SK-N-SH treated with all-trans-retinoic acid at 6 μM for 48 hours (cell line): Measurements from ENCODE around the gene TRPV4.

Experiments
- ATAC-seq: fragments of 200-7000 bp; cut with Tn5 transposase; 3 replicates; pipeline ENCODE4 v1.9.1; 2020; ENCODE audit warnings: mild to moderate bottlenecking, moderate library complexity
- ARNTL ChIP-seq: fragments of 450-650 bp; formaldehyde crosslinking; IDR thresholded peaks from 2 replicates; pipeline ENCODE4 v1.5.0; 2020; ENCODE audit warnings: low read depth, mild to moderate bottlenecking, moderate library complexity, borderline replicate concordance
- BACH2 ChIP-seq: fragments of 250-450 bp; sonication (Bioruptor Pico); IDR thresholded peaks from 2 replicates; pipeline ENCODE4 v1.9.0; 2021; ENCODE audit warnings: mild to moderate bottlenecking, borderline replicate concordance
- CREB5 ChIP-seq: fragments of 250-450 bp; sonication (Bioruptor Pico); IDR thresholded peaks from 2 replicates; pipeline ENCODE4 v1.5.1; 2020; ENCODE audit warnings: low read depth, mild to moderate bottlenecking, moderate library complexity
- CSDC2 ChIP-seq: fragments of 250-450 bp; sonication (Bioruptor Pico); IDR thresholded peaks from 2 replicates; pipeline ENCODE4 v1.5.0; 2020; ENCODE audit warnings: mild to moderate bottlenecking, moderate library complexity
- ESRRG ChIP-seq: fragments of 250-450 bp; sonication (Bioruptor Pico); IDR thresholded peaks from 2 replicates; pipeline ENCODE4 v1.6.1; 2021; ENCODE audit warnings: mild to moderate bottlenecking
- GLIS3 ChIP-seq: fragments of 250-450 bp; sonication (Bioruptor Pico); IDR thresholded peaks from 2 replicates; pipeline ENCODE4 v1.5.0; 2020; ENCODE audit warnings: mild to moderate bottlenecking, moderate library complexity
- ISL1 ChIP-seq: fragments of 250-450 bp; sonication (Bioruptor Pico); IDR thresholded peaks from 2 replicates; pipeline ENCODE4 v2.1.2; 2022; ENCODE audit warnings: mild to moderate bottlenecking, moderate library complexity
- OSR1 ChIP-seq: fragments of 250-450 bp; sonication (Bioruptor Pico); IDR thresholded peaks from 2 replicates; pipeline ENCODE4 v1.8.0; 2022; ENCODE audit warnings: moderate library complexity, mild to moderate bottlenecking, inconsistent platforms
- PPARA ChIP-seq: fragments of 250-450 bp; sonication (Bioruptor Pico); IDR thresholded peaks from 2 replicates; pipeline ENCODE4 v1.5.0; 2020; ENCODE audit warnings: mild to moderate bottlenecking, borderline replicate concordance
- RARB ChIP-seq: fragments of 250-450 bp; sonication (Bioruptor Pico); IDR thresholded peaks from 2 replicates; pipeline ENCODE4 v1.8.0; 2021; ENCODE audit warnings: mild to moderate bottlenecking, moderate library complexity
- SNAI2 ChIP-seq: fragments of 250-450 bp; sonication (Bioruptor Pico); IDR thresholded peaks from 2 replicates; pipeline ENCODE4 v1.5.0; 2020; ENCODE audit warnings: mild to moderate bottlenecking, moderate library complexity
- TCF4 ChIP-seq: fragments of 250-450 bp; sonication (Bioruptor Pico); IDR thresholded peaks from 2 replicates; pipeline ENCODE4 v1.8.0; 2021; ENCODE audit warnings: mild to moderate bottlenecking, moderate library complexity, borderline replicate concordance
- ZC3H10 ChIP-seq: fragments of 250-450 bp; sonication (Bioruptor Pico); IDR thresholded peaks from 2 replicates; pipeline ENCODE4 v1.5.1; 2021; ENCODE audit warnings: mild to moderate bottlenecking, moderate library complexity
- ZFP3 ChIP-seq: fragments of 250-450 bp; sonication (Bioruptor Pico); IDR thresholded peaks from 2 replicates; pipeline ENCODE4 v1.5.0; 2020; ENCODE audit warnings: mild to moderate bottlenecking, moderate library complexity
- ZFP30 ChIP-seq: fragments of 450-650 bp; formaldehyde crosslinking; IDR thresholded peaks from 2 replicates; pipeline ENCODE4 v1.5.0; 2022; ENCODE audit warnings: mild to moderate bottlenecking, moderate library complexity
- ZNF565 ChIP-seq: fragments of 450-650 bp; formaldehyde crosslinking; conservative IDR thresholded peaks from 2 replicates; pipeline ENCODE4 v1.5.0; 2020; ENCODE audit warnings: low read depth, mild to moderate bottlenecking, moderate library complexity
- TF ChIP-seq, protein P1 (sequence below): fragments of 250-450 bp; sonication (Bioruptor Pico); IDR thresholded peaks from 2 replicates; pipeline ENCODE4 v1.8.0; 2020; ENCODE audit warnings: mild to moderate bottlenecking, moderate library complexity, borderline replicate concordance
- TF ChIP-seq, protein P2 (sequence below): fragments of 250-450 bp; sonication (Bioruptor Pico); IDR thresholded peaks from 2 replicates; pipeline ENCODE4 v1.5.0; 2020; ENCODE audit warnings: mild to moderate bottlenecking, moderate library complexity

Gene TRPV4

GRCh38 chr12:109802828-109803227 is 30.4 kb downstream of the TRPV4 start:
- ATAC-seq: no peak
- TF ChIP-seq GLIS3 (CRISPR knock-in tag) (no peak), RARB (CRISPR knock-in tag) (no peak)
- TF ChIP-seq, all 23 proteins: peak for 0

DNA sequence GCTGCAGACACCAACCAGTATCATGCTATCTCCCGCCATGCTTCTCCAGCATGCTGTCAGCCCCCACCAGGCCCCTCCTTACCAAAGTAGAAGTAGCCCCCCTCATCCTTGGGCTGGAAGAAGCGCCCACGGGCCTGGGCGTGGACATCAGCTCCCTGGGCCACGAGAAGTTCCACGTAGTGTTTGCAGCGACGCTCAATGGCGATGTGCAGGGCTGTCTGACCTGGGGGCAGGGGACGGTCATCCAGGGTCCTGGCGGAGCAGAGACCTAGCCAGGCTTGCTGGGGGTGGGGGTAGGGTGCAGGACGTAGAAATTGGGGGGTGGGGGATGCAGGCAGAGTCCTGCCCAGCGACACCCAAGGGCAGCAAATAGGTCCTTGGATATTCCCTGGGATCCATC is 32.7 kb downstream of the TRPV4 start:
- TF ChIP-seq RARB (CRISPR knock-in tag): no peak
- no peak for TF ChIP-seq TCF4 (CRISPR knock-in tag)
- no peak for TF ChIP-seq BACH2
- no peak for TF ChIP-seq ISL1 (CRISPR knock-in tag)
- TF ChIP-seq, all 23 proteins: peak for 0
- ATAC-seq: no peak

DNA sequence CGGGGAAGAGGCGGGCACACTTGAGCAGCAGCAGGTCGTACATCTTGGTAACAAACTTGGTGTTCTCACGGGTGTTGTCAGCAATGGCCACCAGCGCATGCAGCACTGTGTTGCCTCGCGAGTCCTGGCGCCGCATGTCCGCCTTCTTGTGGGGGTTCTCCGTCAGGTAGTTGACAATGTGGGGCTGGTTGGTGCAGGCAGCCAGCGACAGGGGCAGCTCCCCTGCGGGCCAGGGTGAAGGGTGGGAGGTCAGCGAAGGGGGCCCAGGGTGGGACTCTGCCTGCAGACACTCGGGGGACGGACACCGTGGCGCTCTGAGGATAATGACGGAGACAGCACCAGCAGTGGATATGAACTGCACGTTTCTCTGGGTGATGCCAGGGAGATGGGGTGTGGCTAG is 34.5 kb downstream of the TRPV4 start:
- no peak for ATAC-seq
- TF ChIP-seq BACH2 (no peak), CREB5 (no peak), ZNF565 (CRISPR knock-in tag) (no peak)

DNA sequence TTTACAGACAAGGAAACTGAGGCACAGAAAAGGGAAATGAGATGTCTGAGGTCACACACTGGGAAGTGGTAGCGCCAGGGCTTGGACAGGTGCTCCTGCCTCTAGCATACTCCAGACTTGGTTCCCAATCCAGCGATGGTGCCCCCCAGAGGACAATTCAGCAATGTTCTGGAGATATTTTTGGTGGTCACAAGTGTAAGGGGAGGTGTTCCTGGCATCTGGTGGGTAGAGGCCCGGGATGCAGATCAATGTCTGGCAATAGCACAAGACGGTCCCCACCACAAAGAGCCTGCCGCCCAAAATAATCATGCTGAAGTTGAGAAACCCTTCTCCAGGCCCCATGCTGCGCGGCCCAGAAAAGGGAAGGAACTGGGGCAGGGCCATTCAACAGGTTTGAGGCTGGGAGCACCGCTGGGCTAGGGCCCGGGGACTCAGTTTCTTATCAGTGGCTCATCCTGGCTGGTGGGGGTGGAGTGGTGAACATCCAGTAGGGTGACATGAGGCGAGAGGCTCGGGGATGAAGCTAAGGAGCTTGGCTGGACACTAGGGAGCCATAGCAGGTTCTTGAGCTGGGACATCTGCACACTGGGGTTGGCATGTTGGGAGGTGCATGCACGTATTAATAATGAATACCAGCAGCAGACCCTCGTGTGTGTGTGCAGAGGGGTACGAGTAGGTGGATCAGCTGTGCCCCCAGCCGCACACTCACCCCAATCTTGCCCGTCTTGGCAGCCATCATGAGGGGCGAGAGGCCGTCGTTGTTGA is 35.1 kb downstream of the TRPV4 start:
- peak; percentile 57; the same call in 2 of the 3 replicates for ATAC-seq
- TF ChIP-seq ZFP30 (no peak), ZFP3 (CRISPR knock-in tag) (no peak), CSDC2 (CRISPR knock-in tag) (no peak), BACH2 (no peak), RARB (CRISPR knock-in tag) (no peak), GLIS3 (CRISPR knock-in tag) (no peak), SNAI2 (no peak), ESRRG (no peak), ZC3H10 (CRISPR knock-in tag) (no peak), ISL1 (CRISPR knock-in tag) (no peak), ZNF565 (CRISPR knock-in tag) (no peak)
- TF ChIP-seq, protein P1, sequence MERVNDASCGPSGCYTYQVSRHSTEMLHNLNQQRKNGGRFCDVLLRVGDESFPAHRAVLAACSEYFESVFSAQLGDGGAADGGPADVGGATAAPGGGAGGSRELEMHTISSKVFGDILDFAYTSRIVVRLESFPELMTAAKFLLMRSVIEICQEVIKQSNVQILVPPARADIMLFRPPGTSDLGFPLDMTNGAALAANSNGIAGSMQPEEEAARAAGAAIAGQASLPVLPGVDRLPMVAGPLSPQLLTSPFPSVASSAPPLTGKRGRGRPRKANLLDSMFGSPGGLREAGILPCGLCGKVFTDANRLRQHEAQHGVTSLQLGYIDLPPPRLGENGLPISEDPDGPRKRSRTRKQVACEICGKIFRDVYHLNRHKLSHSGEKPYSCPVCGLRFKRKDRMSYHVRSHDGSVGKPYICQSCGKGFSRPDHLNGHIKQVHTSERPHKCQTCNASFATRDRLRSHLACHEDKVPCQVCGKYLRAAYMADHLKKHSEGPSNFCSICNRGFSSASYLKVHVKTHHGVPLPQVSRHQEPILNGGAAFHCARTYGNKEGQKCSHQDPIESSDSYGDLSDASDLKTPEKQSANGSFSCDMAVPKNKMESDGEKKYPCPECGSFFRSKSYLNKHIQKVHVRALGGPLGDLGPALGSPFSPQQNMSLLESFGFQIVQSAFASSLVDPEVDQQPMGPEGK: no peak
- TF ChIP-seq, protein P2, sequence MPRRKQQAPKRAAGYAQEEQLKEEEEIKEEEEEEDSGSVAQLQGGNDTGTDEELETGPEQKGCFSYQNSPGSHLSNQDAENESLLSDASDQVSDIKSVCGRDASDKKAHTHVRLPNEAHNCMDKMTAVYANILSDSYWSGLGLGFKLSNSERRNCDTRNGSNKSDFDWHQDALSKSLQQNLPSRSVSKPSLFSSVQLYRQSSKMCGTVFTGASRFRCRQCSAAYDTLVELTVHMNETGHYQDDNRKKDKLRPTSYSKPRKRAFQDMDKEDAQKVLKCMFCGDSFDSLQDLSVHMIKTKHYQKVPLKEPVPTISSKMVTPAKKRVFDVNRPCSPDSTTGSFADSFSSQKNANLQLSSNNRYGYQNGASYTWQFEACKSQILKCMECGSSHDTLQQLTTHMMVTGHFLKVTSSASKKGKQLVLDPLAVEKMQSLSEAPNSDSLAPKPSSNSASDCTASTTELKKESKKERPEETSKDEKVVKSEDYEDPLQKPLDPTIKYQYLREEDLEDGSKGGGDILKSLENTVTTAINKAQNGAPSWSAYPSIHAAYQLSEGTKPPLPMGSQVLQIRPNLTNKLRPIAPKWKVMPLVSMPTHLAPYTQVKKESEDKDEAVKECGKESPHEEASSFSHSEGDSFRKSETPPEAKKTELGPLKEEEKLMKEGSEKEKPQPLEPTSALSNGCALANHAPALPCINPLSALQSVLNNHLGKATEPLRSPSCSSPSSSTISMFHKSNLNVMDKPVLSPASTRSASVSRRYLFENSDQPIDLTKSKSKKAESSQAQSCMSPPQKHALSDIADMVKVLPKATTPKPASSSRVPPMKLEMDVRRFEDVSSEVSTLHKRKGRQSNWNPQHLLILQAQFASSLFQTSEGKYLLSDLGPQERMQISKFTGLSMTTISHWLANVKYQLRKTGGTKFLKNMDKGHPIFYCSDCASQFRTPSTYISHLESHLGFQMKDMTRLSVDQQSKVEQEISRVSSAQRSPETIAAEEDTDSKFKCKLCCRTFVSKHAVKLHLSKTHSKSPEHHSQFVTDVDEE (CRISPR knock-in tag): no peak

GRCh38 chr12:109796057-109796456 is 37.1 kb downstream of the TRPV4 start:
- no peak for TF ChIP-seq RARB (CRISPR knock-in tag)
- TF ChIP-seq PPARA (CRISPR knock-in tag): no peak
- TF ChIP-seq ESRRG: no peak
- no peak for TF ChIP-seq SNAI2
- no peak for TF ChIP-seq ZC3H10 (CRISPR knock-in tag)
- no peak for TF ChIP-seq ZFP30
- TF ChIP-seq ARNTL (CRISPR knock-in tag): no peak
- TF ChIP-seq ISL1 (CRISPR knock-in tag): no peak
- no peak for TF ChIP-seq OSR1 (CRISPR knock-in tag)
- TF ChIP-seq, protein P2 (CRISPR knock-in tag): no peak
- no peak for TF ChIP-seq GLIS3 (CRISPR knock-in tag)

More at GRCh38 chr12:109796057-109796456, 37.1 kb downstream of the TRPV4 start:
- ATAC-seq: no peak
